Liver (tissue), 3 donors: ENCODE data around the gene GOSR1.

ENCODE experiments used
- JUND ChIP-seq, 2 donors: IDR thresholded peaks; 2 replicates each; pipeline ENCODE4 v1.6.1; 2016; ENCODE audit warnings: antibody characterized with exemption in 2 of 2
- MAX ChIP-seq: IDR thresholded peaks from 2 replicates; pipeline ENCODE4 v1.6.1; 2016; ENCODE audit warnings: antibody characterized with exemption
- REST ChIP-seq: IDR thresholded peaks from 2 replicates; pipeline ENCODE4 v1.6.1; 2016; ENCODE audit warnings: antibody characterized with exemption, mild to moderate bottlenecking
- SP1 ChIP-seq: IDR thresholded peaks from 2 replicates; pipeline ENCODE4 v1.6.1; 2018; ENCODE audit warnings: antibody characterized with exemption, mild to moderate bottlenecking
- TAF1 ChIP-seq: conservative IDR thresholded peaks from 2 replicates; pipeline ENCODE4 v1.6.1; 2016; ENCODE audit warnings: antibody characterized with exemption, mild to moderate bottlenecking
- TF ChIP-seq, protein P1 (sequence below): fragments of 150-350 bp; IDR thresholded peaks from 2 replicates; pipeline ENCODE4 v1.5.1; 2017; ENCODE audit warnings: improper control_type of control experiment, low read depth, low read length; ENCODE audit not compliant: missing input control
- TF ChIP-seq, protein P2 (sequence below): IDR thresholded peaks from 2 replicates; pipeline ENCODE4 v1.6.1; 2016; ENCODE audit warnings: antibody characterized with exemption
- donor health status: healthy.
- donor health status: healthy.

DNA sequence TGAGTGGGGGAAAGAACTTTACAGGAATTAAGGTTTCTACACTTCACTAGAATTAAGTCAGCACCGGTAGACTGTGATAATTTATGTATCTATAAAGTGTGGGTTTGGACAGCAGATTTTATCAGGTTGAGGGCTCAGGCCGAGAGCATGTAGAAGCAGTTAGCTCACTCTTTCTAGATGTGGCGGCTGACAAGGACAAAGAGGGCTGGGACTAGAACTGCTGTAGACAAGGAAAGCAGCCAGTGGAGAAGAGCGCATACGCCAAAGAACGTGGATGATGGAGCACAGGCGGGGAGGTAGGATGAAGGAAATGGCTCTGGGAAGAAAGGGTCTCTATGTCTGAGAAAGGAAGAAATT is 504 bp upstream of the GOSR1 start:
- TF ChIP-seq, protein P1, sequence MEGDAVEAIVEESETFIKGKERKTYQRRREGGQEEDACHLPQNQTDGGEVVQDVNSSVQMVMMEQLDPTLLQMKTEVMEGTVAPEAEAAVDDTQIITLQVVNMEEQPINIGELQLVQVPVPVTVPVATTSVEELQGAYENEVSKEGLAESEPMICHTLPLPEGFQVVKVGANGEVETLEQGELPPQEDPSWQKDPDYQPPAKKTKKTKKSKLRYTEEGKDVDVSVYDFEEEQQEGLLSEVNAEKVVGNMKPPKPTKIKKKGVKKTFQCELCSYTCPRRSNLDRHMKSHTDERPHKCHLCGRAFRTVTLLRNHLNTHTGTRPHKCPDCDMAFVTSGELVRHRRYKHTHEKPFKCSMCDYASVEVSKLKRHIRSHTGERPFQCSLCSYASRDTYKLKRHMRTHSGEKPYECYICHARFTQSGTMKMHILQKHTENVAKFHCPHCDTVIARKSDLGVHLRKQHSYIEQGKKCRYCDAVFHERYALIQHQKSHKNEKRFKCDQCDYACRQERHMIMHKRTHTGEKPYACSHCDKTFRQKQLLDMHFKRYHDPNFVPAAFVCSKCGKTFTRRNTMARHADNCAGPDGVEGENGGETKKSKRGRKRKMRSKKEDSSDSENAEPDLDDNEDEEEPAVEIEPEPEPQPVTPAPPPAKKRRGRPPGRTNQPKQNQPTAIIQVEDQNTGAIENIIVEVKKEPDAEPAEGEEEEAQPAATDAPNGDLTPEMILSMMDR, result no peak
- TF ChIP-seq JUND (IDR thresholded peaks at IDR 0.05) (no peak), MAX (no peak), REST (no peak), SP1 (no peak), TAF1 (no peak)
- TF ChIP-seq, protein P2, sequence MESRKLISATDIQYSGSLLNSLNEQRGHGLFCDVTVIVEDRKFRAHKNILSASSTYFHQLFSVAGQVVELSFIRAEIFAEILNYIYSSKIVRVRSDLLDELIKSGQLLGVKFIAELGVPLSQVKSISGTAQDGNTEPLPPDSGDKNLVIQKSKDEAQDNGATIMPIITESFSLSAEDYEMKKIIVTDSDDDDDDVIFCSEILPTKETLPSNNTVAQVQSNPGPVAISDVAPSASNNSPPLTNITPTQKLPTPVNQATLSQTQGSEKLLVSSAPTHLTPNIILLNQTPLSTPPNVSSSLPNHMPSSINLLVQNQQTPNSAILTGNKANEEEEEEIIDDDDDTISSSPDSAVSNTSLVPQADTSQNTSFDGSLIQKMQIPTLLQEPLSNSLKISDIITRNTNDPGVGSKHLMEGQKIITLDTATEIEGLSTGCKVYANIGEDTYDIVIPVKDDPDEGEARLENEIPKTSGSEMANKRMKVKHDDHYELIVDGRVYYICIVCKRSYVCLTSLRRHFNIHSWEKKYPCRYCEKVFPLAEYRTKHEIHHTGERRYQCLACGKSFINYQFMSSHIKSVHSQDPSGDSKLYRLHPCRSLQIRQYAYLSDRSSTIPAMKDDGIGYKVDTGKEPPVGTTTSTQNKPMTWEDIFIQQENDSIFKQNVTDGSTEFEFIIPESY, result no peak
